Stomach (tissue), 4 donors: Measurements from ENCODE around the gene CHCHD6.

Source experiments
- CTCF ChIP-seq, 7 experiments: fragments of 450-650 bp in 4 of 7; fragments of 200-600 bp in 3 of 7; sonication (generic) in 3 of 7; IDR thresholded peaks; one replicate each; pipeline ENCODE4 v1.5.1; 2016 to 2019; ENCODE audit warnings: antibody characterized with exemption in 7 of 7, control low read depth in 2 of 7, mild to moderate bottlenecking in 1 of 7
- POLR2A ChIP-seq, 4 donors: fragments of 450-650 bp; IDR thresholded peaks; one replicate each; pipeline ENCODE4 v1.6.1; 2016; ENCODE audit warnings: antibody characterized with exemption in 4 of 4, control low read depth in 2 of 4, mild to moderate bottlenecking in 1 of 4, moderate library complexity in 1 of 4
- POLR2AphosphoS5 ChIP-seq, 3 donors: sonication (generic); formaldehyde crosslinking; IDR thresholded peaks; one replicate each; pipeline ENCODE4 v1.6.1; 2016; ENCODE audit warnings: antibody characterized with exemption in 3 of 3

DNA sequence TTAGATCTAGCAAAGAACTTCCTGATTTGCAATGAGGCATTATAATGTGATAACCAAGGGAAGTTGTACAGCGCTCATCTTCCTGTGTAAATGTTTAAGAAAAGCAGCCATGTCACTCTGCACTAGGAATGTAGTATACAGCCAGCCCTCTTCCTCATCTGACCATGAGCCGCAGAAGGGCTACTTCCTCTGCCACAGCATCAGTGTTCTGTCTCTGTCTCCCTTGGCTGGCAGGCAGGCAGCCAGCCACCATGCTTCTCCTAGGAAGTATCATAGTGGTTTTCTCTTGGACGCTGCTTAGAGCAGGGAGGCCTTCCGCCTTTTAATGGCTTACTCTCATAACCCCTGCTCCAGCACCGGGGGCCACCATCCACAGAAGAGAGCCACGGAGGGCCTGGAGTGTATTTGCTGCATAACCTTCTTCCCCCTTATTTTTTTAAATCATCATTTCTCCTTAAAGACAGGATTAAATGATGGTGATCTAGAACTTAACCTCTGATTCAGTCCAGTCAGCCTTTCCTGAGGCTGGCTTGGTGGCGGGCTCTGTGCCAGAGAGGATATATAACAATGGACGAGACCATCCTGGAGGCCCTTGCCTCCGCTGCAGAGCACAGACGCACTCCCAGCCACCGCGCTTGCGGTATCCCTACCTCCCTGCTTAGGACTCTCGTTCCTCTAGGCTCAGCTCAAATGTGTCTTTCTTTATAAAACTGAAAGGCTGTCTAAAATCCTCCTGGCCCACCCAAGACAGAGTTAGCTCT is 221.6 kb downstream of the CHCHD6 start:
- TF ChIP-seq CTCF (IDR thresholded peaks at IDR 0.05) (no peak), POLR2AphosphoS5 (IDR thresholded peaks at IDR 0.05) (no peak), POLR2A (IDR thresholded peaks at IDR 0.05) (no peak)
